ENCODE measurements around the gene ANAPC15.
"Not testable (repeated sequence)": the region's sequence is repeated elsewhere in the genome, so short reads cannot be mapped to it uniquely, and the experiment has no call there.

Gene ANAPC15

GRCh38 chr11:72112143-72112977 lies at the start of gene ANAPC15:
Gene ANAPC15 (minus strand): TSS chr11:72112695. CDS start chr11:72111276, 1,419 bp downstream.
- FAIRE-seq = peak; percentile 98

- FAIRE-seq = no peak
These were observed 47.8 kb upstream of the ANAPC15 start for GRCh38 chr11:72160319-72160718.

GRCh38 chr11:72157131-72157530 lies 44.6 kb upstream of the ANAPC15 start:
- no peak for FAIRE-seq

- FAIRE-seq = no peak
These were observed 43.3 kb upstream of the ANAPC15 start for GRCh38 chr11:72155751-72156150.

GRCh38 chr11:72154816-72155215 lies 42.3 kb upstream of the ANAPC15 start:
- no peak for FAIRE-seq

- FAIRE-seq = not testable (repeated sequence)
These were observed 41.4 kb upstream of the ANAPC15 start for GRCh38 chr11:72153874-72154273.

- no peak for FAIRE-seq
These were observed 38.4 kb upstream of the ANAPC15 start for GRCh38 chr11:72150882-72151281.

GRCh38 chr11:72146625-72147024 lies 34.1 kb upstream of the ANAPC15 start:
- FAIRE-seq = no peak

GRCh38 chr11:72144807-72145565 lies 32.5 kb upstream of the ANAPC15 start:
- no peak for FAIRE-seq

GRCh38 chr11:72142543-72142942 lies 30.0 kb upstream of the ANAPC15 start:
- not testable (repeated sequence) for FAIRE-seq

GRCh38 chr11:72142086-72142485 lies 29.6 kb upstream of the ANAPC15 start:
- FAIRE-seq = not testable (repeated sequence)

- FAIRE-seq = no peak
These were observed 28.6 kb upstream of the ANAPC15 start for GRCh38 chr11:72141066-72141465.

- FAIRE-seq = no peak
These were observed 28.2 kb upstream of the ANAPC15 start for GRCh38 chr11:72140661-72141060.

GRCh38 chr11:72139500-72139899 lies 27.0 kb upstream of the ANAPC15 start:
- no peak for FAIRE-seq

- no peak for FAIRE-seq
These were observed 26.4 kb upstream of the ANAPC15 start for GRCh38 chr11:72138821-72139390.

- FAIRE-seq = no peak
These were observed 24.3 kb upstream of the ANAPC15 start for GRCh38 chr11:72136684-72137262.

GRCh38 chr11:72135891-72136683 lies 23.6 kb upstream of the ANAPC15 start:
- no peak for FAIRE-seq

- FAIRE-seq = not testable (repeated sequence)
These were observed 23.0 kb upstream of the ANAPC15 start, which contains the start of gene FOLR3 for GRCh38 chr11:72135473-72135872. Gene FOLR3 (plus strand): TSS chr11:72135725. CDS start chr11:72135953, 228 bp downstream.

- FAIRE-seq = no peak
These were observed 20.2 kb upstream of the ANAPC15 start for GRCh38 chr11:72132646-72133045.

- no peak for FAIRE-seq
These were observed 16.9 kb upstream of the ANAPC15 start for GRCh38 chr11:72129381-72129780.

- FAIRE-seq = no peak
These were observed 15.4 kb upstream of the ANAPC15 start for GRCh38 chr11:72127923-72128322.

GRCh38 chr11:72125956-72126355 lies 13.5 kb upstream of the ANAPC15 start:
- FAIRE-seq = no peak

Measured in endometrium (tissue), 2 donors.